ENCODE measurements around the gene SYT17.
A peak's percentile ranks its signal among the peaks of the same experiment; 100 is the strongest.

Gene SYT17
- 0.34 to 6.8 (median 1.2) reads per million in 17 experiments for total RNA-seq

DNA sequence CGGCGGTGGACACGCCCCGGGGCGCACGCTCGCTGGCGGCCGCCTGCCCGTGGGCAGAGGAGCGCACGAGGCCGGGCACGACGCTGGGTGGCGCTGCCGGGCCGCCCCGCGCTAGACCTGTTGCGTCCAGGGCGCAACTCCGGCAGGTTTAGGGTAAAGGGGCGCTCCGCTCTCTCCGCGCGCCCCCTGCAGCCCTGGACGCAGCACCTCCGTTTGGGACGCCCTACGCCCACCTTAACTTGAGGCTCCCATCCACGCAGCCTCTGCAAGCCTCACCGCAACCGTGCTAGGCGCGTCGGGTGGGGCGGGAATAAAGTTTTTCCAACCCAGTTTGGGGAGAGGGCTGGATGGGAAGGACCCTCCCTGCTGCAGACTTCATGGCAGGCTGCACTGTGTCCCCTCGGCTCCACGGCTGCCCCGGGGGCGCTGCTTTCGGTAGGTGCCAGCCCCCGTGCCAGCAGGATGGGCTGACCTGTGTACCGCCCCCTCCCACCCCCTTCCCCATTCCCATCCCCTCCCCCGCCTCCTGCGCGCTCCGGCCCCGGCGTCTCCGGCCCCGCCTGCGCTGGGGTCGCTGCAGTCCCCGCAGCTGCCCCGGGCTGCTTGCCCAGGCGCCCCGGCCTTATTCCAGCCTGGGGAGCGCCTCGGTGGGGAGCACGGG is at the start of gene SYT17:
SYT17 (plus strand) TSS at position 531 of the 661 bp plus-strand sequence. CDS start 407 bp downstream, outside the sequence.
- peak; percentile 86 to 95 (median 92) for DNase-seq

- peak; percentile 83 to 93 (median 90) for DNase-seq
Observed at GRCh38 chr16:19118938-19119431, 49.1 kb upstream of the SYT17 start.

DNA sequence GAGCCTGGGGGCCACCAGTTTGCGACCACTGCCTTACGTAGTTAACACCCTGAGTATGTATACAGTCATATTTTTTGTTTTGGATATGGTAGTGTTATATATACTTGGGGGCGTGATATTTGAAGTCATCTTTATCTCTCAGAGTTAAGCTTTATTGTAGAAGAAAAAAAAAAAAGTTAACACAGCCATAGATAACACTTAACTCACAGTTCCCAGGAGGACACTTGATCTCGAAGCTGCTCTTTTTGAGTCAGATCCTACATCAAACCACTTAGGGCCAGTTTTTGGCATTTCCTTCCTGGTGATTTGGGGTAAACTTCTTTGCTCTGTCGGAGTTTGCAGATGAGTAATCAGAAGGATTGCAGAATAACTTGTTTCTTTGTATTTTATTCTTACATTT is 48.5 kb upstream of the SYT17 start:
- peak in 1 of 4 experiments; percentile 42 for DNase-seq

DNA sequence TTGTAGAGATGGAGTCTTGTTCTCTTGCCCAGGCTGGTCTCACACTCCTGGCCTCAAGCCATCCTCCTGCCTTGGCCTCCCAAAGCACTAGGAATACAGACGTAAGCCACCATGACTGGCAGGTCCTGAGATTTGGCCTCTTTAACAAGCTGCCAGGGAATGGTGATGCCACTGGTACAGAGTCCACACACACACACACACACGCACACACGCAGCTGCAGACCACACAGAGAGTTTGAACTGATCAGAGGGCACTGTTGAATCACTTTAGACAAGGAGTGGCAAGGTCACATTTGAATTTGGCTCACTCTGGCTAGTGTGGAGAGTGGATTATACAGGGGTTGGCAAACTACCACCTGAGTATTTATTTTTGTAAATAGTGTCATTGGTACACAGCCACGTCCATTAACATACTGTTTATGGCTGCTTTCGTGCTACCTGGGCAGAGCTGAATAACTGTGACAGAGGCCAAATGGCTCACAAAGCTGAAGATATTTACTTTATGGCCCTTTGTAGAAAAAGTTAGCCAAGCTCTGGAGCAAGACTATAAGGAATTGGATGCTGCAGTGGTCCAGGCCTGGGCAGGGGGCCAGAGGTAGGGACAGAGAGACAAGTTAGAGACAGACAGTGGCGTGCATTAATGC is 44.4 kb upstream of the SYT17 start:
- DNase-seq = no peak

- no peak for DNase-seq
Observed at GRCh38 chr16:19126300-19126699, 41.7 kb upstream of the SYT17 start.

- no peak for DNase-seq
Observed at GRCh38 chr16:19127205-19127604, 40.8 kb upstream of the SYT17 start.

DNA sequence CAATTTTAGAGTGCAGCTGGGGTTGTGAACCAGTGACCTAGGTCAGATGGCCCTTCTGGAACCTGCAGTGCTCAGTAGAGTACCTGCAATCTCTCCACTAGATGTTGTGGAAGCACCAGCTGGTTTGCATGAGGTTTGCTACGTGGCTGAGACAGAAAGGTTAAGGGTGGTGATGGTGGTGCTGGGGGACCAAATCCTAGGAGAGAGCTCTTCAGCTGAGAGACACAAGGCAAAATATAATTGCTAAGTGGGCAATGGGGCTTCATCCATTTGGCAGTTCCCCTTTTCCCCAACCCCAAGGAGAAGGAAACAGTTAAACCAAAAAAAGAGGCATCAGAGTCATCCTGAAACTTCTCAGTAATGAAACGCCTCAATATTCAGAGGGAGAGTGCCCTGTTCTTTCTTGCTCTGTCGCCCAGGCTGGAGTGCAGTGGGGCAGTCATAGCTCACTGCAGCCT is 40.3 kb upstream of the SYT17 start:
- DNase-seq = peak; percentile 27 to 63 (median 45)

DNA sequence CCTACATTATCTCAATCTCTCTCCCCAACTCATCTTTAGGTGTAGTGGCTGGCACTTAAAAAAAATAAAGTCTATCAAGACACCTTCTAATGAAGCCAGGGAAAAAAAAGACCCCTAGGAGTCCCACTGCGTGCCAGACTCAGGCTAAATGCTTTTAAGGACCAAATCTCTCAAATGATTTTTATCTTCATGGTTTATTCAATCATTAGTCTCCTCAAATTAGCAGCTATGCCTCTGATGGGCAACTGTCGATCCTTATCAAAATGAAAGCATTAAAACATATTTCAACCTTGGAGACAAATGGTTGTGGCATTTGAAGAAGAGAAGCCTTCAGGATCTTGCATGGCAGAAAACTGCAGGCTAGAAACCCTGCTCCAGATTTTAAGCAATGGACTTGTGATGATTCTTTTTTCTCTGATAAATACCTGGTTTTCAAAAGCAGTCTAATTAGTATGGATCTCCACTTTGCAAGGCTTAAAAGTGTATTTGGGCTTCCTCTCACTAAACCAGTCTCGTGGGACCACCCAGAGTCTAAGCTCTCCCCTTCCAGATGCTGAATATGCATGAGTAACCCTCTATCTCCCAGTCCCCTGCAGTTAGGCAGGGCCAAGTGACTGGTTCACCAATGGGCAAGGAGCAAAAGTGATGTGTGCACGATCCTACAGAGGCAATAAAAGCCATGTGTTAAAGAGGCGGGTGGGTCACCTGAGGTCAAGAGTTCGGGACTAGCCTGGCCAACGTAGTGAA is 39.4 kb upstream of the SYT17 start:
- DNase-seq = no peak

- peak in 1 of 4 experiments; percentile 23 for DNase-seq
Observed at GRCh38 chr16:19130385-19130784, 37.7 kb upstream of the SYT17 start.

DNA sequence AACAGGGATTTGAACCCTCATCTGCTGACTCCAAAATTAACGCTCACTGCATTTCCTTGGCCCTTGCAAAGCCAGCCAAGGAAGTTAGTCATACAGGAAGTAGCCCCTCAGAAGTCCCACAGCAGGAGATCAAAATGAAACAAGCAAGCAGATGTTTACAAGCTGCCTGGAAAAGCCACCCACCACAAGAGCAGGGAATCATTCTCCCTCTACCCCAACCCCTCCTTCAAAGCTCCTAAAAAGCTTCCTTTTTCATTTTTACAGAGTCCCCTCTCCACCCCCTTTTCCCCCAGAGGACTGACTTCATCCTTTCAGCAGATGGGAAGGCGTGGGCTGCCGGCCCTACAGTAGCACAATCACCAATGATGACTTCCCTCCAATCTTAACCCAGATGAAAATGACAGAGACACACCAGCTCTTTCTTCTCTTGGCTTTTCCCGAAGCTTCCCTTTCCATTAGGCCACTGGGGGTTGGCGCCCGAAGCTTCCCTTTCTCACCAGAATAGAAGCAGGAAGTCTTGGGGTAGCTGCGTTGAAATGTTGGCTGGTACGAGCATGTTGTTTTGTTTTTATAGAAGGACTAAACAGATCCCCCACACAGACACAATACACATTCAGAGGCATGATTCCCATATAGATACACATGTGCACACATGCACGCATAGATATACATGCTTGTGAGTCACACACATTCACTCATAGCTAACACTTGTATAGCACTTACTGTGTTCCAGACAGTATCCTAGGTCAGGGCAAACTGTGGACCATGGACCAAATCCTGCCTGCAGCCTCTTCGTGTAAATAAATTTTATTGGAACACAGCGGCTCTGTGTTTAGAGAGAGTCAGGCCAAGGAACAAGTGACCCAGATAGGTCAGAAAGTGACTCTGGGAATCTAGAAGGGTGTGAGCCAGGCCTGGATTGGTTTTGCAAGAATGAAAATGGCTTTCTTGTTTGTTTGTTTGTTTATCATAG is 36.9 kb upstream of the SYT17 start:
- peak; percentile 88 to 96 (median 93) for DNase-seq

- DNase-seq = peak; percentile 58 to 81 (median 64)
Observed at GRCh38 chr16:19131825-19132218, 36.2 kb upstream of the SYT17 start.

DNA sequence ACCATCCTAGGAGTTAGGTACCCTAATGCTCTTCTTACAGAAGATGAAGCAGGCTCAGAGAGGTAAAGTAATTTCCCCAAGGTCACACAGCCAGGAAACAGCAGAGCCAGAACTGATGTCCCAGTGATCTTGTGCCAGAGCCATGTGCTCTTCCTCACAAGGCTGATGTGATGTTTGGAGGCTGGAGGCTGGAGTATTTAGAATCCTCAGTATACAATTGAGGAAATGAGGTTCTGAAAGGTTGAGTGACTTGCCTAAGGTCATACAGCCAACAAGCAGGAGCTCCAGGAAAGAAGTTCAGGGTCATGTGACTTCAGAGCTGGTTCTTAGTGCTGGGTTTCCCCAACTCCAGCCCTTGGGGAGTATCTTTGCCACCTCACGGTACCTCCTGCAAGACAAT is 35.8 kb upstream of the SYT17 start:
- DNase-seq = peak; percentile 51 to 71 (median 62)

GRCh38 chr16:19132898-19133297 is 35.1 kb upstream of the SYT17 start:
- peak; percentile 29 to 66 (median 56) for DNase-seq

- DNase-seq = no peak
Observed at GRCh38 chr16:19133600-19133999, 34.4 kb upstream of the SYT17 start.

DNA sequence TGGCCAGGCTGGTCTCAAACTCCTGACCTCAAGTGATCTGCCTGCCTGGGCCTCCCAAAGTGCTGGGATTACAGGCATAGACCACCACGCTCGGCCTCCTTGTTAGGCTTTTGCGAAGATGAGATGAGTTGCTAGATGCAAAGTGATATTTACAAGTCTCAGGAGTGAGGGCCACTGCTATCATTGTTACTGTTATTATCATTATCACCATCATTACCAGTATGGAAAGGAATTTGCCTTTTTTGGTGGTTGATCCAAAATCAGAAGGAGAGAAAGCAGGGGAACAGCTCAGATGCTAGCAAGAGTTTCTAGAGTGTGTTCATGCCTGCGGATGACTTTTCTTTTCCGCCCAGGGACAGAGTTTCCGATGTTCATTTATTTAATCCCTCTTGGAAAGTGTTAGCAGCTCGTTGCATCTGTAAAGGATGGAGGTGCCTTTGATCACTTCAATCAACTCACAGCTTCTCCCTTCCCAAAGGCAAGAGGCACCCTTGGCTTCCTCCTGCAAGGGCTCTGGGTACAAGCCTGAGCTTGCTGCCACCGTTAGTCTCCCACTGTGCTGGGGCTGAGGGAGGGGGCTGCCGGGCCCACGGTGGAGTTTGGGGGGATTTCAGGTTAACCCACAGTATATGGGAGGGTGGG is 32.7 kb upstream of the SYT17 start:
- no peak for DNase-seq

DNA sequence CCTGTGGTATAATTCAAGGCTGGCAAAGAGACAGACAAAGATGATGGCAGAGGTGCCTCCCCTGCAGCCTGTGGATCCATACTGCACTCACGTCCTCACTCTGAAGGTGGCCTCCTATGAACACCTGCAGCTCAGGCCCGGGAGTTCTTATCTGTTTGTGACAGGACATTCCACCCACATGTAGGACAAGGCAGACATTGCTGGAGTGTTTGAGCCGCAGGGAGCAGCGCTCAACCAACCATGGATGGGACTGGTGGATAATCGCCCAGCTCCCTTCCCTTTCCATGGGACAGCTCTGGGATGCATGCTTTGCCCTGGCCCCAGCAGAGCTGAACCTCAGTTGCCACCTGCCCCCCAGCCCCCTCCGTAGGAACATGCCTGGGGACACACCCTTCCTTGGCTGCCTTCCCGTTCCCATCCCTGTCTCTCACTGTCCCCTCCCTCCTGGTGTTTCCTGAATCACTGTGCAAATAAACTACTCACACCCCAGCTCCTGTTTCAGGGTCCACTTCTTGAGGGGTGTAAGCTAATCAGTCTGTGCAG is 32.1 kb upstream of the SYT17 start:
- no peak for DNase-seq

- DNase-seq = peak; percentile 86 to 95 (median 90)
Observed at GRCh38 chr16:19136549-19137196, 31.4 kb upstream of the SYT17 start.

GRCh38 chr16:19137201-19138128 is 30.6 kb upstream of the SYT17 start:
- DNase-seq = peak in 2 of 4 experiments; percentile 34 to 38

- DNase-seq = peak; percentile 84 to 92 (median 86)
Observed at GRCh38 chr16:19138601-19139000, 29.4 kb upstream of the SYT17 start.

Measured in suppressor macrophage (primary cell).